GM21717 (cell line): ENCODE results near the gene PTMA.
A peak's percentile ranks its signal among the peaks of the same experiment; 100 is the strongest.
"Not testable (repeated sequence)": the region's sequence is repeated elsewhere in the genome, so short reads cannot be mapped to it uniquely, and the experiment has no call there.

ENCODE experiments used
- ATAC-seq: cut with Tn5 transposase; IDR thresholded peaks from one replicate; pipeline ENCODE4 v1.9.1; 2021; ENCODE audit warnings: mild to moderate bottlenecking, moderate library complexity; ENCODE audit not compliant: unreplicated experiment

PTMA gene

DNA sequence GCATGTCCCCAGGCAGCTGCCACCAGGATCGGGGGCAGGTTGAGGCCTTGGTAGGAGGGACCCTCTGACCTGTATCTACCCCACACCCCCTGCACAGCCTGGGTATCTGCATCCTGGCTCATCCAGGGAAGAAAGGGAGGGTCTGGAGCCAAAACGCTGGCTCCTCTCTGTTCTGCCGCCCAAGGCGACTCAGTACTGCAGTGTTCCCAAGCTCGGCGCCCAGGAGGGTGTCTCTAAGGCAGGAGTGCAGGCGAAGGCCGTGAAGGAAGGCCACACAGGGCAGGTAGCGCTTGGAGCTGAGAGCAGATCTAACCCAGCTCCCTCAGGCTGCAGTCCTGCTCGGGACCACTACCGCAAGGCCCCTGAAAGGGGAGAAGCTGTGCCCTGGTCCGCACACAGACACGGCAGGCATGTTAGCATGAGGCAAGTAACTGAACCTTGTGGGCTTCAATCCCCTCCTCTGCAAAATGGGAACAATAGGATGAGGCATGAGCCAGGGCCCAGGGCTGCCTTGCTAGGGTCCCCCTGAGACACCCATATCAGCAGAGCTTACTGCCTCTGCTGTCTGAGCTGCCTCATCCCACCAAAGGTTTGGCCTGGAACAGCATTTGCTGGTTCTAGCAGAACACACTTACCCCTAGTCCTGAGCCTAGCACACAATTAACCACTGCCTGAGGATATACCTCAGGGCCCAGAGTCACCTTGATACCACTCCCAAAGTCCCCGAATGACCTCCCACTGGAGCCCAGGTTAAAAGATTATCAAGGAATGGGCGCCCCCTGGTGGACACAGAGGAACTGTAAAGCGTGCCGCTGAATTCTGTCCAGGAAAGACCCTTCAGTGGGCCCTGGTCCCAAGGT, 6.5 kb downstream of the PTMA start:
- no peak for ATAC-seq

DNA sequence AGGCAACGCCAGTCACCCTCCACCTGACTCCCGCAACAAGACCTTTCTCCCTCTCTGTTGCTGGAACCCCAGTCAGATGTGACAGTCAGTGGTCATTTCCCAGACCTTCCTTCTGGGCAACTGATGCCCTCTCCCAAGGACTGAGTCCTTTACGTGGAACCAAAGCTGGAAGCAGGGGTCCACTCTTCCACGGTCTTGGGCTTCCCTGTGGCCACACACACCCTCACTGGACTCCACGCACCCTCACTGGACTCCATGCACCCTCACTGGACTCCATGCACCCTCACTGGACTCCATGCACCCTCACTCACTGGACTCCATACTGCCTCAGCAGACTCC, 7.1 kb downstream of the PTMA start:
- no peak for ATAC-seq

DNA sequence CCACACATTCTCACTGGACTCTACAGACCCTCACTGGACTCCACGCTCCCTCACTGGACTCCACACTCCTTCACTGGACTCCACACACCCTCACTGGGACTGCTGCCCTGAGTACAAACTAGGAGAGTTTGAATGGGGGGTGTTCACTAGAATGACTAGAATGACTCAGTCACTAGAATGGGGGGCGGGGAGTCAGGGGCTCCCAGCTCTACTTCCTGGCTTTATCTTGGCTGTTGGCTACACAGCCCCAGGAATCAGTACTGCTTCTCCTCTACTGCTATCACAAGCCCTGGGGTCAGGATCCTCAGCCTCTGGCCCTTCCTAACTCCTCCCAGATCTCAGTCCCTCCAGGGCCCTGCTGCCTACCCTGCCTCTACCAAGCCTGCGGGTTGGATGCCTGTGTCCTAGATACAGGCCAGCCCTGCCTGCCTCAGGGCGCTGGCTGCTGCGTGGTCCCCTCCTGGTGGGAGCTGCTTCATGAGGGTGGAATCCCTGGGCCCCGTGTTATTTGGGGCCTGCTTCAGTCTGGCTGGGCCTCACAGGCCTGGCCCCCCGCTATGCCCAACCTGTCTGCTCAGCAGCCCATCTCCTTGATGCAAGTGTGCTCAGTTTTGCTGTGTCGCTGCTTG, 7.8 kb downstream of the PTMA start:
- ATAC-seq = no peak

DNA sequence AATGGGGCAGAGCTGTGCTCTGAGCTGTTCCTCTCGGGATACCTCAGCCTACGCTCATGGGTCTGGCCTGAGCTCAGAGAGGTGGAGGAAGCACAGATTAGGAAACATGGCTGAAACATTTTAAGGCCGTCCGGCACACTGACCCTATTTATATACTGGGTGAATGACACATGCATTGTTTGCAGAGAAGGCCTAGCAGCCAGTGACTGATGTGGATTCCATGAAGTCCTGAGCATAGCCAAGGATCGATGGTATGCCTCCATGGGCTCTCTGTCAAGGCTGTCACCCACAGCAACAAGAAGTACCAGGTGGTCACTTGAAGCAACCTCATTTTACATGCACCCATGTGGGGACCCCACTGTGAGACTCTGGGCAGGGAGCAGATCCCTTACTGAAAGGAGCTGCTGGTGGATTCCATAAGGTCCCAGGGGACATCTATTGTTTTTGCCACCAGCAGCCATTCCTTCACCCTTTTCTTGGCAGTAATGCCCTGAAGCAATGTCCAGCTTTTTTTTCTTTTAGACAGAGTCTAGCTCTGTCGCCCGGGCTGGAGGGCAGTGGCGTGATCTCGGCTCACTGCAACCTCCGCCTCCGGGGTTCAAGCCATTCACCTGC, 8.4 kb downstream of the PTMA start:
- no peak for ATAC-seq

DNA sequence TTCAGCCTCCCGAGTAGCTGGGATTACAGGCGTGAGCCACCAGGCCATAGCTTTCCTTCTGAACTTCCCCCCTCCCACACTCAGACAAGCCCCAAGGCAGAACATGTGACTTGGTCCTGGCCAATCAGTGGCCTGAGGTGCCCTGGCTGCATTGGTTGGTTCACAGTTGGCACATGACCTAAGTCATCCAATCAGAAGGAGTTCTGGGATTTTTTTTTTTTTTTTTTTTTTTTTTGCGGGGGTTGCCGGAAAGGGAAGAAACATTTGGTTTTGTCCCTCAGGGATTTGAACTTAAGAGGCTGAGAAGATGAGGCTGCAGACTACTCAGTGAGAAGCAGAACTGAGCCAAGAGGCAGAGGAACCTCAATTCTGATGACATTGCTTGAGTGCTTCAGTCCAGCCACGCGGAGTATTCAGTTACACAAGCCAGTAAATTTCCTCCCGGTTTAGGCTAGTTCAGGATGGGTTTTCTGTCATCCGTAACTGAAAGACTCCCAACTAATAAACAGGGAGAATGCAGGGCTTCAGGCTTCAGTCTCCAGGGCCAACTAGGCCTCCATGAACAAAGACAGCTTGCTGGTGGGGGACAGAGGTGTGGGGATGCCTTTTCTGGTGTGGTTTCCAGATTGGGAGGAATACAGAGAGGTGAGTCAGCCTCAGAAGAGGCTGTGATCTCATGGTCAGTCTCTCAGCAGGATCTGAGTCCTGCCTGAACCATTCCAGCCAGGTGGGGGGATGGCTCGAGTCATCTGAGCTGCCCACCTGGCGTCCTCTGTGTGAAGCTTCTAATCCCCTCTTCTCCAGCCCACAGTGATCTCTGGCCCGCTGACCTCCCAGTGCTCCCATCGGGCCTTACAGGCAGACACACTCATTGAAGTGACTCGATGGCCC, 9.2 kb downstream of the PTMA start:
- peak; percentile 33 for ATAC-seq

DNA sequence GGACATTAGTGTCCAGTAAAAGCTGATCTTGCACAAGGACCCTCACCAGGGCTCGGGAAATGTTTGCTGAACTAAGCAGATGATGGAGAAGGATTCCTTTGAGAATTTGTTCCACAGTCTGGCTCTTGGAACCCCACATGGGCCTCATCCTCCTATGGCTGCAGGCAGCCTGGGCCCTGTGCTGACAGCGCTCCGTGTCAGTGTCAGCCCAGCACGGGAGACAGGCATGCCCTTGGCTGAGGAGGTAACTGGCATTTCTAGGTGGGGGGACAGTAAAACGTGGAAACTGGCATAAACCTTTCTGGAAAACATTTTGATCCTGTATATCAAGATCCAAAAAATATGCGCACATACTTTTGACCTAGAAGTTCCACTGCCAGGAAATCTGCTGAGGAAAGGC, 10.5 kb downstream of the PTMA start:
- ATAC-seq = no peak

DNA sequence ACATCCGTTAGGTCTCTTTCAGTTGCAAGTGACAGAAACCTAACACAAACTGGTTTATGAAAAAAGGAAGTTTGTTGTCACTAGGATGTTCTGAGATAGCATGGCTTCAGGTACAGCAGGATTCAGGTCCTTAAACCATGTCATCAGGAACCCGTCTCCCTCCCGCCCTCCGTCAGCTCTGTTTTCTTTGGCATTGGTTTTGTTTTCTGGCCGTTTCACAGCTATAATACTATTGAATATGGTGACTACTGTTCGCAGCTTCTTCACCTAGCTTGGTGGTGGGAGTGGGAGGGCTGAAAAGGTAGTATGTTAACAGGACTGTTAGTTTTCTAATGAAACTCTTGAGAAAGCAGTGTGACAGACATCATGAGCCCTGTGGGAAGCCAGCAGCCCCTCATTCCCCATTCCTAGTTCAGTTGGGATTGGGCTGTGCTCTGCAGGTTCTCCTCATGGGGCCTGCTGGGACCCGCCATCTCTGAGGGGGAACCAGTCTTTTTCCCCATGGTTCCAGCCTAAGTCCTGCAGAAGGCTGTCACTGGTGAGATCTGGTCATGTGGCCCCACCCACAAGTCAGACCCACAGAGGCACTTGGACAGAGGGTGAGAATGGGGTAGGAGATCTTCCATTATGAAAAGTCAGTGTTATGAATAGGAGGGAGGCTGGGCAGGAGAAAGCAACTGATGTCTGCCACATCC, 12.1 kb downstream of the PTMA start:
- ATAC-seq = no peak

DNA sequence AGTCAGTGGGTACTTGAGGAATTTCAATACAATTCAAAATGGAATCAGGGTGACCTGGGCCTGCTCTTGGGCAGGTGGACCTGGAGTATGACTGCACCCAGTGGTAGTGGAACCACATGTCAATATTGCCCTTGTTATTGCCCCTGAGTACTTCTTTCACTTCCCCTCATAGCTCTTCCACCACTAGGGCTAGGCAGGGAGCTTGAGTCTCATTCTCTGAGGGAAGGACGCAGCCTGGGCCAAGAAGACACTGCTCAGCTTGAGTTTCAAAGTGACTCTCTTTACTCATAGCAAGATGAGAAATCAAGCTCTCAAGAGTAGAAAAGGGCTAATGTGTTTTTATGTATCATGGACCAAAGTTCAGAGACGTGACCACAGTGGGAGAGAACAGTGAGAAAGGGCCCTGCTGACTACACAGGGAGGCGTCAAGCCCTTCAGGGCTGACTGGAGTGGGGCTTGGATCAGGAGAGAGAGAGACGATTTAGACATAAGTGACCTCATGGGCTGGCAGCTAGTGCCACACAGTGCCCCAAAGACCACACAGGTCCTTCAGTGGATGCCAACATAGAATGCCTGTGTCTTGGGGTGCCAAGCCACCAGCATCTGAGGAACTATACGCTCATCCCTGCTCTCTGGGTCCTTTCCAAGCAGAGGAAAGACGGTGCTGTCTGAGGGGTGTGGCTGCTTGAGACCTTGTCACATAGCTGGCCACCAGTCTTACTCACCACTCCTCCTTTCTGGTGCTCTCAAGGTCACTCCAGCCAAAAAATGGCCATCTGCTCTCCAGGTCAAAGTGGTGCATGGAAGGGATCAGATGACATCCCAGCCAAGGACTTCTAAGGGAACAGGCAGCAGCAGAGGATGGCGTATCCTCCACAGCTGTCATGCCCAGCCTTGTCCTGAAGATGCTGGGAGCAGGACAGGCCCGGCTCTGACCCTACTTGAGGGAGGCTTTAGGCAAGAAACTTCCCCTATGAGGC, 13.0 kb downstream of the PTMA start:
- ATAC-seq = peak; percentile 67

DNA sequence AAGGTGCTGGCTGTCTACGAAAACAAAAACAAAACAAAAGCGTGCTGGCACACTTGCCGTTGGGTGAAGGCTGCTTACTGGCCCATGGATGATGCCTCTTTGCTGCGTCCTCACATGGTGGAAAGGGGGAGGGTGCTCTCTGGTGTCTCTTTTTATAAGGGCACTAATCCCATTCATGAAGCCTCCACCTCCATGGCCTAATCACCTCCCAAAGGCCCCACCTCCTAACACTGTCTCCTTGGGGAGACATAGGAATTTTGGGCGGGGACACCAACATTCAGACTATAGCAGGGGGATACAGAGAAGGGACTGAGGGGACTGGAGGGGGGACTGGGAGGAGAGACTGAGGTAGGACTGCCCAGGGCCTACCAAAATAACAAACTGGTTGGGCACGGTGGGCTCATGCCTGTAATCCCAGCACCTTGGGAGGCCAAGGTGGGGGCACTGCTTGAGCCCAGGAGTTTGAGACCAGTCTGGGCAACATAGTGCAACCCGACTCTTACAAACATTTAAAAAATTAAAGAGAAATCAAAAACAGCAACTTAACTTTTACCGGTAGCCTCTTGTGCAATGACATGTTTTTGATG, 14.5 kb downstream of the PTMA start:
- no peak for ATAC-seq

DNA sequence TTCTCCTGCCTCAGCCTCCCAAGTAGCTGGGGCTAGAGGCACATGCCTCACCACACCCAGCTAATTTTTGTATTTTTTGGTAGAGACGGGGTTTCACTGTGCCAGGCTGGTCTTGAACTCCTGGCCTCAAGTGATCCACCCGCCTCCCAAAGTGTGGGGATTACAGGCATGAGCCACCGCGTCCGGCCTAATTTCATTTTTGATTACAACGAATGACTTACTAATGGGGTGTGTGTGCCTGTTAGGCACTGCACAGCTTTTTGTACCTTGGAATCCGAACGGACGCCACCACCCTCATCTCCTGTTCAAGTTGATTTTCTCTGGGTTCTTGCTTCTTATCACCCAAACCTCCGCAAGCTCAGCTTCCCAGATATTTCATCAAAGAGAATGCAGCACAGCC, 17.2 kb downstream of the PTMA start:
- ATAC-seq = no peak

DNA sequence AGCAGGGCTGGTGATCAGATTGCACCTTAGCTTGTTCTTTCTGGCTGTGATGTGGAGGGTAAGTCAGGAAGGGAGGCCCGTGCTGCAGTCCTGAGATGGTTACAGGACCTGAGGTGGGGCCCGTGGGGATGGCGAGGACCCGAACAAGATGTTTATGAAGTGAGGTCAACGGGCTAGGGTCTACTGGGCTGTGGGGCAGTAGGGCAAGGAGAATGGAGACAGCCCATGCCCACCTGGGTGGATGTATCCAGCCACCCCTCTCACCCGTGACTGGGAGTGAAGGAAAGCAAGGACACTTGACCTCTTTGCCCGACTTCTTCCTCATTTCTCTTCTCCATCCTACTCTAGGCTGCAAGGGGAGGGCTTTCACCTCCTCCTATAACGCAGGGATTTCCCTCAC, 18.0 kb downstream of the PTMA start:
- ATAC-seq = no peak

DNA sequence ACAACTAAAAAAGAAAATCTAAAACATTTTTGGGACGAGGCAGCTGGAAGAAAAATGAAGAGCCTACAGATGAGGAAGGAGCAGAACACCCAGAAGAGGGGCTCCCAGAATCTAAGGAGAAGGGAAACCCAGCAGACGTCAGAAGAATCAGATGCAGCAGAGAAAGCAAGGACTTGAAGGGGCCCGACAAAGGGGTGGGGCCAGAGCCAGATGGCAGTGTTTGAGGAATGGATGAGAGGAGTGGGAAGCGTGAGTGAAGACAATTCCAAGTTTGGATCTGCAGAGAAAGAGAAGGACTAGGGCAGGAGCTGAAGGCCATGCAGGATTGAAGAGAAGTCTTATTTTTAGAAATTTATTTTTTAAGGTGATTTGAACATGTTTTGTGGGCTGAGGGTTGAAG, 19.3 kb downstream of the PTMA start:
- ATAC-seq = no peak

DNA sequence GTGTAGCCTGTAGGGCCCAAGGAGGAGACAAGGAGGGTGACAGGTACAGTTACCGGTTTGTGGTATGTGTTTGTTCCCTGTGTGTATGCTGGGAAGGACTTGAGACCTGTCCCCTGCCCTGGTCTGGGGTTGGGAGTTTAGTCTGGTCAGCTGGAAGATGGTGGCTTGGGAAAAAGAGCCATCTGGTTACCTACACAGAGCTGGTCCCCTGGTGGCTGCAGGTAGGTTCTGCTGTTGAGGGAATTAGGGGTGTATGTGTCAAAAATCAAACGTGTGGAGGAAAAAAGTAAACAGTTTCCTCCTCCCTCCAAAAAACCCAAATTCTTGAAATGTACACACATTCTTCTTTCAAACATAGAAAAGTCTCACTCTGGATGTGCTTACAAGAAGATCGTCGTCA, 24.3 kb downstream of the PTMA start:
- ATAC-seq = no peak

DNA sequence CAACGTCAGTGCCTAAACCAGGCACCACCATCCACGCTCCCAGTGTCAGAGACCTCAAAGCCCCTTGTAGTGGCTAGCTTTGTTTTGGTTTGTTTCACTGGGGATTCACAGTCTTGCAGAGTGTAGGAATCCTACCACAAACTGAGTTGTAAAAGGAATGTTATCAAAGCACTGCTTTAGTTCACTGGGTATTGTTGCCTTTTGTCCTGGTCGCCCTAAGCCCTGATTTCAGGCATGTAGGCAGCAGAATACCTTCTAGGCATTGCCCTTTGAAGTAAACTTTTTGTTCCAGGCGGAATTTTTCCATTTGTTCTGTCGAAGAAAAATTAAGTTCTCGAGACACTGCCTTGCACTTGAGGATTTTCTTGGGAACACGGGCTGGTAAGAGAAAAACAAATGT, 29.4 kb downstream of the PTMA start:
- ATAC-seq = no peak

DNA sequence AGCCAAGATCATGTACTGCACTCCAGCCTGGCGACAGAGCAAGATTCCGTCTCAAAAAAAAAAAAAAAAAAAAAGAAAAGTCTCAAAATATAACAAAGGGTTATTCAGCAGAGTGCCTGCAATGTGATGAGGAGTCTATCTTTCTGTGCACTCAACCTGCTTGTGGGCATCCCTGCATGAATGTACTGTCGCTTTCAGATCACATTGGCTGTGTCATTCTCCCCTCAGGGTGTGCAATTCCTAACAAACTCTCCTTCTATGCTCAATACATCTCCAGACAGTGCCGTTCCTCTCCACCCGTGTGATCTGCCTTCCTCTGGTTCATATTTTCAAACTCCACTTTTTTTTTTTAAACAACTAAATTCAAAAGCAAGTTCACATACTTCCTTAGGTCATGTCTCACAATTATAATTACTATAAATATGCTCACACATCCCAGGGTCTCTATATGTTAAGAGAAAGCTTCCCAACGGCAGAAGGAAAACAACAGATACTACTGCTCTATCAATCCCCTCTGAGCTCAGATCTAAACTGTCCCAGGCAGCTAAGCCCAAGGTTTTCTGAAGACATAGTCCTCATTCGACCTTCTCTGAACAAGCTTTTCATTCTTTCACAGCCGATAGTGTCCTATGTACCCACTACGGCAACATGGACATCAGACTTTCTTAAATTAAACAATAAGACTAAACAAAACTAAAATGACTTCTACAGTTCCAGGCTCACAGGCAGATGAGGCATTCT, 35.2 kb downstream of the PTMA start:
- no peak for ATAC-seq

DNA sequence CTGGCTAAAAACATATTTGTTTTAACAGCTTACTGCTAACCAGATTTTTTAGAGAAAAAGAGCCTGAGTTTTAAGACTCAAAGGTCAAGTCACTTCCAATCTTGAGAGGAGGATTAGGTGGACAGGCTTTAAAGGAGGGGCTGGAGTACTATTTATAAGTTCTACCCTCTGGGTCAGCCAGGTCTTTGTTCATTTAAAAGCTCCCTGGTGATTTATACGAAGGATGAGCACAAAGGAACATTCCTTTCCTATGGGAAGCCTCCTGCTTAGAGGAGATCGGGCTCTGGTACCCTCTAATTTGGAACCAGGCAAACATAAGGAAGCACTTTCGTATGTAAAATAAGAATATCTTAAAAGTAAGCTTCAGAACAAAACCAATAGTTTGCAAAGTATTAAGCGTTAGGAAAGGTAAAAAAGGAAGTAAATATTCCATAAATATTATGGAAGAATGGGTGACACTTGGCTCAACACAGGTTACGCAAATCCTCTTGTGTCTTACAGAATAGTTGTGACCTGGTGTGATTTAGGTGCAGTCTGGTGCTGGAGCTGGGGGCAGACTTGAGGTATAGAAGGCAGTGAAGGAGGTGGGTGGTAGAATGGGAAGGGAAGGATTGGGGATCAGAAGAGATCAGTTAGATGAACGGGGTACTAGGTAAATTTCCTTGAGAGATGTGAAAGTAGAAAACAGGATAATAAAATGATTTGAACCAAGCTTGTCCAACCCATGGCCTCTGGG, 37.1 kb downstream of the PTMA start:
- ATAC-seq = no peak

DNA sequence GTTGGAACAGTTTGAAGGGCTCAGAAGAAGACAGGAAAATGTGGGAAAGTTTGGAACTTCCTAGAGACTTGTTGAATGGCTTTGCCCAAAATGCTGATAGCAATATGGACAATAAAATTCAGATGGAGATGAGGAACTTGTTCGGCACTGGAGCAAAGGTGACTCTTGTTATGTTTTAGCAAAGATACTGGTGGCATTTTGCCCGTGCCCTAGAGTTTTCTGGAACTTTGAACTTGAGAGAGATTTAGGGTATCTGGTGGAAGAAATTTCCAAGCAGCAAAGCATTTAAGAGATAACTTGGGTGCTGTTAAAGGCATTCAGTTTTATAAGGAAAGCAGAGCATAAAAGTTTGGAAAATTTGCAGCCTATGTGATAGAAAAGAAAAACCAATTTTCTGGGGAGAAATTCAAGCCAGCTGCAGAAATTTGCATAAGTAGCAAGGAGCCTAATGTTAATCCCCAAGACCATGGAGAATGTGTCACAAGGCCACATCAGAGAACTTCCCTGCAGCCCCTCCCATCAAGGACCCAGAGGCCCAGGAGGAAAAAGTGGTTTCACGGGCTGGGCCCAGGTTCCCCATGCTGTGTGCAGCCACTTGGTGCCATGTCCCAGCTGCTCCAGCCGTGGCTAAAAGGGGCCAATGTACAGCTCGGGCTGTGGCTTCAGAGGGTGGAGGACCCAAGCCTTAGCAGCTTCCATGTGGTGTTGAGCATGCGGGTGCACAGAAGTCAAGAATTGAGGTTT, 40.0 kb downstream of the PTMA start:
- ATAC-seq = not testable (repeated sequence)
